ENCODE results near the gene C9orf85. TPM values are rescaled to one million over a fixed set of nuclear protein-coding genes. Genes with fewer than 3 reads are reported as not detected.

The C9orf85 gene, protein sequence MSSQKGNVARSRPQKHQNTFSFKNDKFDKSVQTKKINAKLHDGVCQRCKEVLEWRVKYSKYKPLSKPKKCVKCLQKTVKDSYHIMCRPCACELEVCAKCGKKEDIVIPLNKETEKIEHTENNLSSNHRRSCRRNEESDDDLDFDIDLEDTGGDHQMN
- 14.6 and 18.0 TPM in 2 replicates for total RNA-seq (2014; rRNA removed; shearing (Covaris generic))

DNA sequence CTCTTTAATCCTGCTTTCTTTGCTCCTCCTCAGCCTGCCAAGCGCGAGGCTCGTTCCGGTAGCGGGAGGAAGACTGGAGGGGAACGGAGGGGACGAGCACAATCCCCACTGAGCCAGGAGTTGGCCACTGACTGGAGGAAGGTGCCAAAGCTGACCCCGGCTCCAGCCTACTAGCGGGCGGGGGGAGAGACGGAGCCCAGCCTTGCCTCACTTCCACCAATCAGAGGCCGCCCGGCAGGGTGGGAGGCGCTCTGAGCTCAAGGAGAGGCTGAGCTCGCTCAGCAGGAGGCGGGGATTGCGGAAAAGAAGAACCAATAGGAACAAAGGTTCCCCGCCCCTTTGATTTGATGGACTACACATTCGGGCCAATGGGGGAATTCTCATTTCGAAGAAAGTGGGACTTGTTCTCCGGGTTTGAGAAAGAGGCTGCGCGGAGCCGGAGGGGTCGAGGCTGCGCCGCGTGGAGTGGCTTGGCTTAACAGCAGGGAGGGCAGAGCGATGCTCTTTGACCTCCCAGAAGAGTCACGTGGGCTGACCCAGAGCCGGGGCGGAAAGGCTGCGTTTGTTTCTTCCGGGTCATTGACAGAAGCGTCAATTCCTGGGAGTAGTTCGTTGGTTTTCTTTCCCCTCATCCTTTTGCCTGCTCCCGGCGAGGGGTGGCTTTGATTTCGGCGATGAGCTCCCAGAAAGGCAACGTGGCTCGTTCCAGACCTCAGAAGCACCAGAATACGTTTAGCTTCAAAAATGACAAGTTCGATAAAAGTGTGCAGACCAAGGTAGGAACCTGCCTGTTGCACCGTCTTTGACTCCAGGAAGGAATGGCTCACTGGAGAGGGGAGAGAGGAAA is at the start of gene C9orf85, which contains the start of gene ABHD17B:
Gene C9orf85 (plus strand): TSS at position 579 of the 847 bp plus-strand sequence. CDS start 96 bp downstream, at position 675.
Gene ABHD17B (minus strand): TSS at position 133 of the 847 bp plus-strand sequence. CDS start 36,113 bp downstream, outside the sequence.

Small RNAs within 50 kb of the gene (small RNA-seq; reads per million reads assigned to genes)
- not detected for gene HSPB1P1
- gene RF00019 = not detected

Other genes with a start within 250 kb of the C9orf85 start
- 91.7 and 93.8 TPM in 2 replicates for gene CEMIP2, start 143.1 kb upstream of the C9orf85 start, total RNA-seq (2014; rRNA removed; shearing (Covaris generic))
- gene ABHD17B, start 446 bp upstream of the C9orf85 start, total RNA-seq (2014; rRNA removed; shearing (Covaris generic)) = 16.9 and 17.7 TPM in 2 replicates
- gene C9orf57, start 149.0 kb downstream of the C9orf85 start, total RNA-seq (2014; rRNA removed; shearing (Covaris generic)) = not detected in 2 replicates
- gene GDA, start 237.8 kb downstream of the C9orf85 start, total RNA-seq (2014; rRNA removed; shearing (Covaris generic)) = 17.6 and 19.4 TPM in 2 replicates

Data from A375 (cell line).